Urinary bladder (tissue), 4 donors: Measurements from ENCODE around the gene SORCS2. TPM values are rescaled to one million over a fixed set of nuclear protein-coding genes. Genes with fewer than 3 reads are reported as not detected.

Experiments
- DNase-seq: peaks from one replicate; pipeline ENCODE4 v3.0.0-alpha.2; 2015; ENCODE audit errors: extremely low spot score
- H3K27ac ChIP-seq: one replicate; pipeline ENCODE4 v1.5.1; 2013; ENCODE audit warnings: low read depth, mild to moderate bottlenecking, moderate library complexity
- H3K36me3 ChIP-seq: one replicate; pipeline ENCODE4 v1.6.1; 2013; ENCODE audit warnings: mild to moderate bottlenecking, moderate library complexity; ENCODE audit not compliant: insufficient read depth
- H3K4me1 ChIP-seq: one replicate; pipeline ENCODE4 v1.6.1; 2013; ENCODE audit warnings: mild to moderate bottlenecking, moderate library complexity; ENCODE audit not compliant: insufficient read depth
- H3K4me3 ChIP-seq: one replicate; pipeline ENCODE4 v1.5.1; 2013; ENCODE audit warnings: low read depth, low read length
- WGBS: extraction: QIAGEN DNeasy Blood & Tissue Kit; methylation state at CpG from one replicate; pipeline ENCODE4 v1.1.7; 2013; 5-methylcytosine and 5-hydroxymethylcytosine counted together
- polyA plus RNA-seq: library from polyadenylated mRNA; stranded (reverse); fragments of 200-250 nt; gene quantifications from one replicate; pipeline ENCODE4 v1.2.3, GENCODE V29; 2013
- total RNA-seq: library from RNA; depleted of rRNA; stranded (reverse); fragments of >200 nt; gene quantifications from one replicate; pipeline ENCODE4 v1.2.3, GENCODE V29; 2014
- donor health status: healthy with polysubstance abuse.
- donor health status: healthy.

The SORCS2 gene
- total and polyA plus RNA-seq, 2 donors, result 5.3 to 10.8 TPM

DNA sequence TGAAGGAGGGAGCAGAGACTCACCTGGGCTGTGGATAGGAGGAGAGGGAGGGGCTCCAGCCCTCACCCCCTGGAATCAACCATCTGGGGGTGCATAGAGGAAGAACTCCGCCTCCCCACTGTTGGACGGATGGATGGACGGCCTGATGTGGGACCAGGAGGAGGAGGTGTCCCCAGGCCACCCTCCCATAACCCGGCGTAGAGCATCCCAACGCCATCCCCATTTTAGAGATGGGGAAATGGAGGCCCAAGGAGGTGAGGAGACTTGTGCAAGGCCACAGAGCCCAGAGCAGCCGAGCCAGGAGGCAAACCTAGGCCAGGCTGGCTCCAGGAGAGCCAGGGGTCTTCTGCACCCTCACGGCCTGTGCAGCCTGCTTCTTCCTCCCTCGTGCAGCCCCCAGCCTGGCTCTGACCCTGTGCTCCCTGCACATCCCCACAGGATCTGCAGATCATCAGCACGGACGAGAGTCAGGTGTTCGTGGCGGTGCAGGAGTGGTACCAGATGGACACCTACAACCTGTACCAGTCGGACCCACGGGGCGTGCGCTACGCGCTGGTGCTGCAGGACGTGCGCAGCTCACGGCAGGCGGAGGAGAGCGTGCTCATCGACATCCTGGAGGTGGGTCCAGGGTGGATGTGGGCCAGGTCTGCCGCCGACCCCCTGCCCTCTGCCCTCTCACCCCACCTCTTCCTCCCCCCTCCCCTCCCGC lies 483.4 kb downstream of the SORCS2 start:
- H3K36me3 ChIP-seq, result no peaks in the 10 kb centered on the region
- no peaks in the 10 kb centered on the region for H3K4me1 ChIP-seq
- no peak for DNase-seq
- no peak overlapping the region for H3K27ac ChIP-seq
- WGBS, result 89% methylated on average over 28 of the region's 28 CpGs
- H3K4me3 ChIP-seq, result no peak overlapping the region

DNA sequence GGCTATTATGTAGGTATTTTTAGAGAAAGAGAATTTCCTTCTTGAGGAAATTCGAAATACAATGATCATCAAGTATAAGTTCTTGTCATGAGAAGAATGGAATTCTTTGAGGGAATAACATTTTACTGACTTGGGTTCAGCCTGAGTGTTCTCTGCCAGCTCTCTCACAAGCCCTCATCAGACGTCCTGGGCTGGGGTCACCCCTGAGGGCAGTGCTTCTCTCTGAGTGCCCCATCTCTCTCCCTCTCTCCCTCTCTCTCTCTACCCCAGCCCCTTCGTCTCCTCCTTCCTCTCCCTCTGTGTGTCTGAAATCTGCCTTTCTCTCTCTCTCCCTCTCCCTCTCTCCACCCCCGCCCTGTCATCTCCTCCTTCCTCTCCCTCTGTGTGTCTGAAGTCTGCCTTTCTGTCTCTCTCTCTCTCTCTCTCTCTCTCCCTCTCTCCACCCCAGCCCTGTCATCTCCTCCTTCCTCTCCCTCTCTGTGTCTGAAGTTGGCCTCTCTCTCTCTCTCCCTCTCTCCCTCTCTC lies 484.1 kb downstream of the SORCS2 start:
- Histone ChIP-seq H3K4me3 (no peak overlapping the region), H3K27ac (no peak overlapping the region), H3K36me3 (no peaks in the 10 kb centered on the region), H3K4me1 (no peaks in the 10 kb centered on the region)
- WGBS, result 46% methylated on average over 4 of the region's 4 CpGs
- DNase-seq, result no peak

DNA sequence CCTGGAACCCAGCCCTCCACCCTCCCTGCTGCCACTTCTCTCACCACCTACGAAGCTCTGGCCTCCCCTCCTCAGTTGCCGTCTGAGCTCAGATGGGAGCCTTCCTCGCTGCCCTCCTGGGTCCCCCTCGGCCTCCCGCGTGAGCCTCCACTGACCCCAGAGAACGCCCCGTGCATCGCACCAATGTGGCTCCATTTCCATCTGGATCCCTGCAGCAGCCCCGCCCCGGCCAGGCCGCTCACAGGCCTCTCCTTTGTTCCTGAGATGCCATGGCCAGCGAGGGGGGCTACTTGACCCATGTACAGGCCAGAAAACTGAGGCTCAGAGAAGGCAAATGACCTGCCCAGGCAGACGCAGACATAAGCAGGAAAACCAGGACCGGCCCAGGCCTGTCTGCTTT lies 484.7 kb downstream of the SORCS2 start:
- Histone ChIP-seq H3K4me1 (no peaks in the 10 kb centered on the region), H3K4me3 (no peak overlapping the region), H3K27ac (no peak overlapping the region), H3K36me3 (no peaks in the 10 kb centered on the region)
- DNase-seq, result no peak
- 87% methylated on average over 15 of the region's 15 CpGs for WGBS

DNA sequence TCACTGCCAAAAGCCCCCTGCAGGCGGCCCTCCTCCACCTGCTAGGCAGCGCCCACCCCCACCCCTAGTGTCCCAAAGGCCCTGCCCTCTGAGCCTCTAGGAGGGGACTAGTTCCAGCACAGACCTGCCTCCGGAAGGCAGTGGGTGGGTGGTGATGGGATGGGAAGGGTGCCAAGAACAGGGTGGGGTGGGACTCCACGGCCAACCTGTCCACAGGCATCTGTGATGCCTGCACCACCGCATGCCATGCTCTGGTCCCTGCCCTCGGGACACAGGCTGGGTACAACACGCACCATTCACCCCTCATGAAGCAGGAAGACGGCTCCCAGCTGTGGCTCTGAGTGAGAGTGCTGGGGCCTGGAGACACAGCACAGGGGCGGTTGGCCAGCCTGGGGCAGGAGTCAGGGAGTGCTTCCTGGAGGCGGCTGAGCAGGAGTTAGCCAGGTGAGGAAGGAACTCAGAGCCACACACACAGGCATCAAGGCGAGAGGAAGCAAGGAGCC lies 485.5 kb downstream of the SORCS2 start:
- no peaks in the 10 kb centered on the region for H3K4me1 ChIP-seq
- H3K27ac ChIP-seq, result no peak overlapping the region
- H3K4me3 ChIP-seq, result no peak overlapping the region
- WGBS, result 82% methylated on average over 11 of the region's 11 CpGs
- no peak for DNase-seq
- H3K36me3 ChIP-seq, result no peaks in the 10 kb centered on the region

DNA sequence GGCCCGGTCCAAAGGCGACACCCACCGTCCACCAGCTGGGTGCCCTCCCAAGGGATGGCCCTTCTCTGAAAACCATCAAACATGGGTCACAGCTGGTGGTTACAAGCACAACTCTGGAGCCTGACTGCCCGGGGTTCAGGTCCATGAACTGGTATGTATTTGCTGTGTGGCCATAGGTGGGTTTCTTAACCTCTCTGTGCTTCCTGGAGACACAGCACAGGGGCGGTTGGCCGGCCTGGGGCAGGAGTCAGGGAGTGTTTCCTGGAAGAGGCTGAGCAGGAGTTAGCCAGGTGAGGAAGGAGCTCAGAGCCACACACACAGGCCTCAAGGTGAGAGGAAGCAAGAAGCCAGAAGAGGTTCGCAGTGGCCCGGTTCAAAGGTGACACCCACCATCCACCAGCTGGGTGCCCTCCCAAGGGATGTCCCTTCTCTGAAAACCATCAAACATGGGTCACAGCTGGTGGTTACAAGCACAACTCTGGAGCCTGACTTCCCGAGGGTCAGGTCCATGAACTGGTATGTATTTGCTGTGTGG lies 486.0 kb downstream of the SORCS2 start:
- H3K4me1 ChIP-seq, result no peaks in the 10 kb centered on the region
- WGBS, result 87% methylated on average over 9 of the region's 9 CpGs
- no peak overlapping the region for H3K4me3 ChIP-seq
- H3K27ac ChIP-seq, result no peak overlapping the region
- DNase-seq, result no peak
- H3K36me3 ChIP-seq, result no peaks in the 10 kb centered on the region

DNA sequence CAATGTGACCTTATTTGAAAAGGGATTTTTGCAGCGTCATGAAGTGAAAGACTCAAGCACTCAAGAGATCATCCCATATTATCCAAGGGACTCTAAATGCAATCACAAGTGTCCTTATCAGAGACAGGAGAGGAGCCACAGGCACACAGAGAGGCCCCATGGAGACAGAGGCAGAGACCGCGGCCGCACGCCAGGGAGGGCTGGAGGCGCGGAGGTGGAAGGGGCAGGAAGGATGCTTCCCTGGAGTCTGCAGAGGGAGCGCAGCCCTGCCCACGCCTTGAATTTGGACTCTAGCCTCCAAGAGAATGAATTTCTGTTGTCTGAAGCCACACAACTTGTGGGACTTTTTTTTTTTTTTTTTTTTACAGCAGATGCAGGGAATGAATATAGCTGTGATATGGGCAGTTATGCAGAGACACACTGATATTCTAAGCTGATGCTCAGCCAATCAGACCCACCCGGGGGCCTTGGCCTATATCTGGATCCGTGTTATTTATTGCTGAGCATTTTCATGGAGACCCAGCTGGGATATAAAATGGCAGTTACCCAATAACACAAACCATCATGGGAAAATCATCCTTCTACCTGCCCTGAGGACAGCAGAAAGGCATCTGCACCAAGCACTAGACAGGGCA lies 487.2 kb downstream of the SORCS2 start:
- DNase-seq, result no peak
- Histone ChIP-seq H3K4me1 (no peaks in the 10 kb centered on the region), H3K4me3 (no peak overlapping the region), H3K36me3 (no peaks in the 10 kb centered on the region), H3K27ac (no peak overlapping the region)
- 65% methylated on average over 11 of the region's 11 CpGs for WGBS

DNA sequence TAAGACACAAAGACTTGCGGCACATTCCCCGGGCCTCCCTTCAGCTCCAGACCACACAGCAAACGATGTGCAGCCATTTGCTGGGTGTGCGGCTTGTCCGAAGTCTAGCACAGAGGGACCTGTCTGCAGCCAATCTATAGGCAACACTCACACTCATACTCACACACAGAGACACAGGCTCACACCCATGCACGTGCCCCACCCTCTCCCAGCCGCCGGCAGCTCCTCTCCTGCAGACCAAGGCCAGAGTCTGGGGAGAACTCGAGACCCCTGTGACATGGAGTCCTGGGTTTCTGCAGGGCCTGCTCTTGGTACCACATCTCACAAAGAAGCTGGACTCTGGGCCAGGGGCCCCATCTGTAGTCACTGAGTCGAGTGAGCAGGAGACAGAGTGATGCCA lies 487.8 kb downstream of the SORCS2 start:
- WGBS, result 75% methylated on average over 10 of the region's 10 CpGs
- no peak overlapping the region for H3K27ac ChIP-seq
- no peaks in the 10 kb centered on the region for H3K36me3 ChIP-seq

DNA sequence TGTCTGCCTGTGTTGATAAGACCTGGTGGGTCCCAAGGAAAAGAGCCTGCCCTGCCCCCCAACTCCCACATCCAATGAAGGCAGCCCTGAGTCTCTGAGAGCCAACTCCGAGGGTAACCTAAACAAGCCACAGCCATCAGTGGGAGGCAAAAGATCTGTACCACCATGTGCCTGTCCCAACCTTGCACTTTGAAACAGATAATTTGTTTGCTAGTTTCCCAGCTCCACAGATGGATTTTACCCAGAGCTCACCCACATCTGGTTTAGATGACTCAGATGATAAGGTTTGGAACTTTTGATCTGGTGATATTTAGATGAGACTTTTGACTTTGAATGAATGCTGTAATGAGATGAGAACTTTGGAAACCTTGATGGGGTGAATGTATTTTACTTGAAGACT lies 488.4 kb downstream of the SORCS2 start:
- no peaks in the 10 kb centered on the region for H3K4me1 ChIP-seq
- H3K4me3 ChIP-seq, result no peak overlapping the region
- no peak for DNase-seq
- H3K27ac ChIP-seq, result no peak overlapping the region
- WGBS, result 85% methylated on average over 1 of the region's 1 CpG
- no peaks in the 10 kb centered on the region for H3K36me3 ChIP-seq

More for the DNA sequence above, 487.8 kb downstream of the SORCS2 start:
- no peaks in the 10 kb centered on the region for H3K4me1 ChIP-seq
- DNase-seq, result no peak
- H3K4me3 ChIP-seq, result no peak overlapping the region

DNA sequence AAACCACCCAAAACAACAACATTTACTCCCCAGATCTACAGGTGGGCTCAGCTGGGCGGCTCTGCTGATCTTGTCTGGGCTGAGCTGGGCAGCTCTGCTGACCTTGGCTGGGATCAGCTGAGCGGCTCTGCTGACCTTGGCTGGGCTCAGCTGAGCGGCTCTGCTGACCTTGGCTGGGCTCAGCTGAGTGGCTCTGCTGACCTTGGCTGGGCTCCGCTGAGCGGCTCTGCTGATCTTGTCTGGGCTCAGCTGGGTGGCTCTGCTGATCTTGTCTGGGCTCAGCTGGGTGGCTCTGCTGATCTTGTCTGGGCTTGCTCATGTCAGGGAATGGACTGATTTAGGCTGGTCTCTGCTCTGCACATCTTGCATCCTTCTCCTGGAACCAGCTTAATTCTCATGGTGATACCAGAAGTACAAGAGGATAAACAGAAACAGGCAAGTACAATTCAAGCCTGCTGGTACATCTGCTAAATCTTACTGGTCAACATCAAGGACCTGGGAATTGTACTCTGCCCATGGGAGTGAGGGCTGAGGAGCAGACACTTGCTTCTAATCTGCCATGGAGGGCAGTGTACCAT lies 490.9 kb downstream of the SORCS2 start:
- Histone ChIP-seq H3K4me3 (no peak overlapping the region), H3K36me3 (no peaks in the 10 kb centered on the region), H3K4me1 (no peaks in the 10 kb centered on the region), H3K27ac (no peak overlapping the region)
- WGBS, result 66% methylated on average over 5 of the region's 5 CpGs
- DNase-seq, result no peak

DNA sequence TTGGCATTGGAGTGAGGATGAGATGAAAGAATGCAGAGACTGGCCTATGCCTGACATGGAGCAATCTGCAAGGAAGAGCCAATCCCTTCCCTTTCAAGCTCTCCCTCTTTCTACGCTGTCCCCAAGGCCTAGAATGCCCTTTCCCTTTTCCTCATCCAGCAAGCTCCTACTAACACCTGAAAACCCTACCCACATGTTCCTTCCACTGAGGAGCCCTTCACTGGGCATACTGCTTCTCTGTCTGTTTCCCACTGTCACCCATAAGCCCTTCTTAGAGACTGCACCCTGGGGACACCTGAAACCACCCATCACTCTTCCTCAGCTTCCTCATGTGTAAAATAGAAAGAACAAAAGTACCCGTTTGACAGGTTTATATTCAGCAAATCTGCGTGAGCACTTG lies 492.0 kb downstream of the SORCS2 start:
- no peak overlapping the region for H3K4me3 ChIP-seq
- no peak overlapping the region for H3K27ac ChIP-seq
- WGBS, result 91% methylated on average over 3 of the region's 3 CpGs
- H3K36me3 ChIP-seq, result no peaks in the 10 kb centered on the region
- no peak for DNase-seq
- no peaks in the 10 kb centered on the region for H3K4me1 ChIP-seq

DNA sequence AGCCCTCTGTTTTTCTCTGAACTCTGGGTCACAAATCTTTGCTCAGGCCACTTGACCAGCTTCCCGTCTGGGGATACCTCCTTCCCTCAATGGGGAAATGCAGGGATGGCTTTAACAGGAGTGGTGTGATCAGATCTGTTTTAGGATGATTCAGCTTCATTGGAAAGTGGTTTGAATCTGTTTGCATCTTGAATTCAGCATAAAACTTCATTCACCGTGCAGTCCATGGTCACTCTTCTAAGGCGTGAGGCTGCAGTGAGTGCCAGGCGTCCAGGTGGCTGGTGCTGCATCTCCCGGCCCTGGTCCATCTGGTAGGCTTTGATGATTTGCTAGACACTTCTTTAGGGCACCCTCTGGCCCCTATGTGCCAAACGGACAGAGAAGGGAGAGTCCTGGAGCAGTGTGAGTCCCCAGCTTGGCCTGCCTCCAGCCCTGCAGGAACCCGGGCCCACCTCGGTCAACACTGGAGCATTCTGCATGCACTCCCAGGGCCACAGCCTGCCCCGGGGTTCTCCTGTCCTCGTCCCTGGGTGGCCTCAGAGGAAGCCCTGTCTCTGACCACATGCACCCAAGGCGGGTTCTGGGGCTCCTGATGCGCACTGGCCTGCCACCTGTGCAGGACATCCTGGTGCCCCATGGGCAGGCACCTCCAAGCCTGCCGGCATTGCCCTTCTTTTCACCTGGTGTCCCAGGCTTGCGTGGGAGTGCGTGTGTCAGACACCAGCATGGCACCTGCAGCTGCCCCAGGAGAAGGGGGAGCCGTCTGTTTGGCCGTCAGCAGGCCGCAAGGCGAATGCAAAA lies 493.9 kb downstream of the SORCS2 start:
- H3K4me3 ChIP-seq, result no peak overlapping the region
- no peak for DNase-seq
- H3K4me1 ChIP-seq, result no peaks in the 10 kb centered on the region
- no peaks in the 10 kb centered on the region for H3K36me3 ChIP-seq
- WGBS, result 92% methylated on average over 19 of the region's 19 CpGs
- no peak overlapping the region for H3K27ac ChIP-seq

DNA sequence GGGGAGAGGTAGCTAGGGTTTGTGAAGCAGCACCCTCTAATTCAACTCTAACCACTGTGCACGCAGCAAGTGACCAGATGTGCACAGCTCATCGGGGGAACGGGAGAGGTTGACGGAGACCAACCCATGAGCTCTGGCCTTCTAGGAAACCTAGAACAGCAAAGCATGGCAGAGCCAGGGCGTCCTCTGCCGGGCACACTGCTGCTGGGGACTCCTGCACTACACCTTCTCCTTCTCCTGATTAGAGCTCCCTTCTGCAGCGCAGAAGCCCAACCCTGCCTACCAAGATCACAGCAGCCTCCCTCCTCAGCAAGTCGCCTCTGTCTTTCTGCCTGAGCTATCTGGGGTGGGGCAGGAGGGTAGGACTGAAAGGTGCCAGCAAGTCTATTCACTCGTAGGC lies 494.7 kb downstream of the SORCS2 start:
- Histone ChIP-seq H3K4me3 (no peak overlapping the region), H3K27ac (no peak overlapping the region), H3K4me1 (no peaks in the 10 kb centered on the region), H3K36me3 (no peaks in the 10 kb centered on the region)
- no peak for DNase-seq
- WGBS, result 89% methylated on average over 9 of the region's 9 CpGs

DNA sequence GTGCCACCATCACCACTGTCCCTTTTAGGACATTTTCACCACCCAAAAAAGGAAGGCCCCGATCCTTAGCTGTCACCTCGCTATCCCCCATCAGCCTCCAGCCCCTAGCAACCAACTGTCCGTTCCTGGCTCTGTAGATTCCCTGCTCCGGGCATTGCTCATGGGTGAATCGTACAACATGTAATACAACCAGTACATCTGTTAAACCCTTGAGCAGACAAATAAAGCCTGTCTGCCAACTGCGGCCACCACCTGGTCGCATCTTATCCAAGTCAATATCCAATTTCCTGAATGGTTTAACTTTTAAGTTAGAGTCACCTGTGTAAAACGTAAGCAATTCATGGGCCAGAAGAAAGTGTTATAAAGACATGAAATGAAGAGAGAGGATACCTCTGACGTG lies 495.5 kb downstream of the SORCS2 start:
- Histone ChIP-seq H3K36me3 (no peaks in the 10 kb centered on the region), H3K4me3 (no peak overlapping the region), H3K27ac (no peak overlapping the region), H3K4me1 (no peaks in the 10 kb centered on the region)
- 95% methylated on average over 9 of the region's 9 CpGs for WGBS
- DNase-seq, result no peak
